CD14-positive monocyte (primary cell): ENCODE results near the gene ZNF841. TPM values are rescaled to one million over a fixed set of nuclear protein-coding genes. Genes with fewer than 3 reads are reported as not detected.

Experiments used
- DNase-seq, 3 donors: peaks; one replicate each; pipeline ENCODE4 v3.0.0-alpha.2; 2011 to 2022
- H2AFZ ChIP-seq: 2 replicates; pipeline ENCODE4 v1.6.0; 2012; ENCODE audit warnings: mild to moderate bottlenecking, low read depth, low read length, inconsistent platforms; ENCODE audit not compliant: insufficient read depth, poor library complexity, severe bottlenecking
- H3K27ac ChIP-seq, 2 donors: 1 replicate in 1 of 2; 2 replicates in 1 of 2; pipeline ENCODE4 v1.5.1; 2012 to 2013; ENCODE audit warnings: low read length in 2 of 2, control low read depth in 1 of 2, inconsistent platforms in 1 of 2, low read depth in 1 of 2, mild to moderate bottlenecking in 1 of 2
- H3K27me3 ChIP-seq, 2 donors: one replicate each; pipeline versions ENCODE4 v1.6.0 to v1.6.1; 2011 to 2013; ENCODE audit warnings: low read length in 2 of 2; ENCODE audit not compliant: control insufficient read depth in 2 of 2, insufficient read depth in 2 of 2
- H3K36me3 ChIP-seq, 2 donors: replicated peaks in 1 of 2; 1 replicate in 1 of 2; 2 replicates in 1 of 2; pipeline versions ENCODE4 v1.5.1 to v1.6.1; 2012 to 2013; ENCODE audit warnings: low read length in 2 of 2, control low read depth in 1 of 2, inconsistent platforms in 1 of 2, mild to moderate bottlenecking in 1 of 2; ENCODE audit not compliant: insufficient read depth in 2 of 2, control insufficient read depth in 1 of 2
- H3K4me1 ChIP-seq, 2 donors: 1 replicate in 1 of 2; 2 replicates in 1 of 2; pipeline versions ENCODE4 v1.5.1 to v1.6.1; 2012 to 2013; ENCODE audit warnings: low read length in 2 of 2, control low read depth in 1 of 2, inconsistent platforms in 1 of 2, mild to moderate bottlenecking in 1 of 2, moderate library complexity in 1 of 2; ENCODE audit not compliant: insufficient read depth in 2 of 2, control insufficient read depth in 1 of 2
- H3K4me2 ChIP-seq: replicated peaks from 2 replicates; pipeline ENCODE3; 2012; ENCODE audit warnings: low read length, moderate library complexity, mild to moderate bottlenecking; ENCODE audit not compliant: poor library complexity, severe bottlenecking; ENCODE audit errors: extremely low read depth
- H3K4me3 ChIP-seq, 3 experiments: fragments of 200-600 bp in 1 of 3; sonication (generic) in 1 of 3; replicated peaks in 1 of 3; 1 replicate in 2 of 3; 2 replicates in 1 of 3; pipeline ENCODE4 v1.5.1; 2011 to 2013; ENCODE audit warnings: low read length in 3 of 3, mild to moderate bottlenecking in 3 of 3, control low read depth in 2 of 3, low read depth in 2 of 3, inconsistent platforms in 1 of 3, moderate library complexity in 1 of 3
- H3K79me2 ChIP-seq: 2 replicates; pipeline ENCODE4 v1.6.0; 2012; ENCODE audit warnings: mild to moderate bottlenecking, control low read depth, inconsistent platforms, low read length, moderate library complexity; ENCODE audit not compliant: insufficient read depth
- H3K9ac ChIP-seq: 2 replicates; pipeline ENCODE4 v1.6.0; 2017; ENCODE audit warnings: low read length, mild to moderate bottlenecking; ENCODE audit not compliant: insufficient read depth, poor library complexity, severe bottlenecking
- H3K9me3 ChIP-seq, 2 donors: replicated peaks in 1 of 2; 1 replicate in 1 of 2; 2 replicates in 1 of 2; pipeline versions ENCODE4 v1.5.1 to v1.6.1; 2012 to 2013; ENCODE audit warnings: low read length in 2 of 2, control low read depth in 1 of 2; ENCODE audit not compliant: control insufficient read depth in 1 of 2, insufficient read depth in 1 of 2
- H4K20me1 ChIP-seq: 2 replicates; pipeline ENCODE4 v1.6.0; 2012; ENCODE audit warnings: mild to moderate bottlenecking, low read length, control low read depth, moderate library complexity; ENCODE audit not compliant: insufficient read depth
- H3K27ac Mint-ChIP-seq, 7 donors: one replicate each; pipeline ENCODE4 v1.8.0; 2020; ENCODE audit warnings: mild to moderate bottlenecking in 7 of 7, mixed read lengths in 7 of 7, moderate library complexity in 6 of 7, inconsistent platforms in 2 of 7
- H3K27me3 Mint-ChIP-seq, 3 donors: one replicate each; pipeline ENCODE4 v1.8.0; 2021 to 2022; ENCODE audit warnings: low read depth in 3 of 3, mild to moderate bottlenecking in 3 of 3, mixed read lengths in 3 of 3, moderate library complexity in 3 of 3, inconsistent platforms in 1 of 3
- H3K36me3 Mint-ChIP-seq, 2 donors: one replicate each; pipeline ENCODE4 v1.8.0; 2020; ENCODE audit warnings: mixed read lengths in 2 of 2, inconsistent platforms in 1 of 2, mild to moderate bottlenecking in 1 of 2
- H3K4me1 Mint-ChIP-seq: one replicate; pipeline ENCODE4 v1.8.0; 2020; ENCODE audit warnings: mild to moderate bottlenecking, mixed read lengths
- H3K4me3 Mint-ChIP-seq, 2 donors: one replicate each; pipeline ENCODE4 v1.8.0; 2020; ENCODE audit warnings: mild to moderate bottlenecking in 2 of 2, mixed read lengths in 2 of 2, moderate library complexity in 1 of 2
- H3K9me3 Mint-ChIP-seq, 7 donors: one replicate each; pipeline ENCODE4 v1.8.0; 2020 to 2022; ENCODE audit warnings: mixed read lengths in 7 of 7, mild to moderate bottlenecking in 6 of 7, moderate library complexity in 6 of 7, inconsistent platforms in 2 of 7
- WGBS: methylation state at CpG from one replicate; pipeline ENCODE4 v1.1.5; 2013; ENCODE audit warnings: missing lambda C conversion rate; ENCODE audit not compliant: insufficient coverage; 5-methylcytosine and 5-hydroxymethylcytosine counted together
- intact Hi-C, 2 donors: fragments of 100-400 bp; cut with micrococcal nuclease; formaldehyde crosslinking; loops; one replicate each; pipeline versions ENCODE4 v1.15.0 to v1.15.1; 2023
- polyA plus RNA-seq, 3 donors: library from polyadenylated mRNA; depleted of rRNA in 1 of 3; unstranded in 2 of 3; stranded (reverse) in 1 of 3; fragments of 300-500 nt in 2 of 3; fragments of >200 nt in 1 of 3; fragmentation: Illumina TruSeq in 2 of 3; gene quantifications; 1 replicate in 2 of 3; 2 replicates in 1 of 3; pipeline ENCODE4 v1.2.3, GENCODE V29; 2012 to 2021
- TF ChIP-seq, protein P1 (sequence below): fragments of 200-600 bp; IDR thresholded peaks from one replicate; pipeline ENCODE4 v1.8.0; 2022; ENCODE audit warnings: antibody characterized with exemption, mild to moderate bottlenecking

The ZNF841 gene
- polyA plus RNA-seq, 3 donors, result 0.42 to 5.2 TPM; not detected in 1

DNA sequence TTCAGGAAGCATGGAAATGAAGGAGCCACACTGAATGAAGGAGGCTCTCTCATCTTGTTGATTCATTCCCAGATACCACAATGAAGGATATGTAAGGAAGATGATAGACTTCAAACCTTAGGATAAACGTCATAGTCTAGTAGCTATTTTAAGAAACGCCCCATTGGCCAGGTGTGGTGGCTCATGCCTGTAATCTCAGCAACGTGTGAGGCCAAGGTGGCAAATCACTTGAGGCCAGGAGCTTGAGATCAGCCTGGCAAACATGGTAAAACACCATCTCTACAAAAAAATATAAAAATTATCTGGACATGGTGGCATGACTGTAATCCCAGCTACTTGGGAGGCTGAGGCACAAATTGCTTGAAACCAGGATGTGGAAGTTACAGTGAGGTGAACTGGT is 17.1 kb upstream of the ZNF841 start:
- intact Hi-C loops, result no loop called here
- Histone ChIP-seq H3K9ac (no peak overlapping the region), H2AFZ (no peak overlapping the region), H3K27ac (no peak overlapping the region), H3K4me3 (peak overlapping the region in 1 of 3 experiments; percentile 38), H3K27me3 (no peaks in the 10 kb centered on the region), H3K4me2 (no peak overlapping the region), H3K9me3 (peaks cover 45 to 99% of the 10 kb centered on the region in 2 donors), H3K4me1 (no peaks in the 10 kb centered on the region), H3K36me3 (peaks cover 12 to 41% of the 10 kb centered on the region in 2 donors), H3K79me2 (no peaks in the 10 kb centered on the region), H4K20me1 (no peaks in the 10 kb centered on the region)
- Mint-ChIP-seq H3K36me3 (peaks cover 13 to 19% of the 10 kb centered on the region in 2 donors), H3K4me3 (no peak overlapping the region), H3K27me3 (no peaks in the 10 kb centered on the region), H3K27ac (no peak overlapping the region), H3K9me3 (peaks cover 48 to 93% (median 86%) of the 10 kb centered on the region in 7 donors), H3K4me1 (no peaks in the 10 kb centered on the region)
- TF ChIP-seq, protein P1, sequence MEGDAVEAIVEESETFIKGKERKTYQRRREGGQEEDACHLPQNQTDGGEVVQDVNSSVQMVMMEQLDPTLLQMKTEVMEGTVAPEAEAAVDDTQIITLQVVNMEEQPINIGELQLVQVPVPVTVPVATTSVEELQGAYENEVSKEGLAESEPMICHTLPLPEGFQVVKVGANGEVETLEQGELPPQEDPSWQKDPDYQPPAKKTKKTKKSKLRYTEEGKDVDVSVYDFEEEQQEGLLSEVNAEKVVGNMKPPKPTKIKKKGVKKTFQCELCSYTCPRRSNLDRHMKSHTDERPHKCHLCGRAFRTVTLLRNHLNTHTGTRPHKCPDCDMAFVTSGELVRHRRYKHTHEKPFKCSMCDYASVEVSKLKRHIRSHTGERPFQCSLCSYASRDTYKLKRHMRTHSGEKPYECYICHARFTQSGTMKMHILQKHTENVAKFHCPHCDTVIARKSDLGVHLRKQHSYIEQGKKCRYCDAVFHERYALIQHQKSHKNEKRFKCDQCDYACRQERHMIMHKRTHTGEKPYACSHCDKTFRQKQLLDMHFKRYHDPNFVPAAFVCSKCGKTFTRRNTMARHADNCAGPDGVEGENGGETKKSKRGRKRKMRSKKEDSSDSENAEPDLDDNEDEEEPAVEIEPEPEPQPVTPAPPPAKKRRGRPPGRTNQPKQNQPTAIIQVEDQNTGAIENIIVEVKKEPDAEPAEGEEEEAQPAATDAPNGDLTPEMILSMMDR, result no peak
- no peak for DNase-seq
- WGBS, result 100% methylated on average over 1 of the region's 3 CpGs

DNA sequence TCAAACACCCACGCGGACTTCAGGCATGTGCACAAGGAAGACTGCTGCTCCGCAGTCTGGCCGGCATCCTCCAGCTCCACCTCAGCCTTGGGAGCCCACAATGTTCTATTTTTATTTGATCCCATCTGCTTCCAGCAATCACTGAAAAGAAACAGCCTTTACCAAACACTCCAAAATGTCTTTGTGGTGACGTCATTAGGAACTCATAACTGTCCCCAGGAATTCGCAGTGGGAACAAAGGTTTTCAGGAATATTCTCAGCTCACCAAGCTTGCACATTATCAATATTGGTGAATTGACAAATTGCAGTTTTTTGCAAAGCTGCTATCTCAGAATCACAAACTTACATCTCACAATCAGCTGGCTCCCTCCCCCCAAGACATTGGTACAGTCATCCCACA is 15.2 kb upstream of the ZNF841 start:
- Histone ChIP-seq H4K20me1 (no peaks in the 10 kb centered on the region), H3K4me3 (peak overlapping the region in 1 of 3 experiments; percentile 11), H3K27me3 (no peaks in the 10 kb centered on the region), H3K9ac (no peak overlapping the region), H2AFZ (no peak overlapping the region), H3K9me3 (peaks cover 60 to 100% of the 10 kb centered on the region in 2 donors), H3K79me2 (no peaks in the 10 kb centered on the region), H3K27ac (no peak overlapping the region), H3K4me2 (no peak overlapping the region), H3K4me1 (no peaks in the 10 kb centered on the region), H3K36me3 (peaks cover under 1 to 23% of the 10 kb centered on the region in 2 donors)
- Mint-ChIP-seq H3K4me3 (no peak overlapping the region), H3K27ac (no peak overlapping the region), H3K27me3 (peaks cover 0 to 2% (median 0%) of the 10 kb centered on the region in 3 donors), H3K4me1 (no peaks in the 10 kb centered on the region), H3K9me3 (peaks cover 49 to 97% (median 91%) of the 10 kb centered on the region in 7 donors), H3K36me3 (peaks cover 0 to 6% of the 10 kb centered on the region in 2 donors)
- WGBS, result 98% methylated on average over 4 of the region's 6 CpGs
- TF ChIP-seq, protein P1, result no peak
- intact Hi-C loops, result no loop called here
- DNase-seq, result no peak
